Stimulated activated CD8-positive, alpha-beta memory T cell treated with anti-CD3 and anti-CD28 coated beads, Interleukin-15, amount 100 ng/mL, for 4 hours (primary cell): ENCODE results near the gene VAPB.
"Not testable (repeated sequence)": the region's sequence is repeated elsewhere in the genome, so short reads cannot be mapped to it uniquely, and the experiment has no call there.

Experiments
- DNase-seq, 2 donors: peaks; one replicate each; pipeline ENCODE4 v3.0.0-alpha.2; 2020; ENCODE audit warnings: low read depth in 2 of 2

The VAPB gene

DNA sequence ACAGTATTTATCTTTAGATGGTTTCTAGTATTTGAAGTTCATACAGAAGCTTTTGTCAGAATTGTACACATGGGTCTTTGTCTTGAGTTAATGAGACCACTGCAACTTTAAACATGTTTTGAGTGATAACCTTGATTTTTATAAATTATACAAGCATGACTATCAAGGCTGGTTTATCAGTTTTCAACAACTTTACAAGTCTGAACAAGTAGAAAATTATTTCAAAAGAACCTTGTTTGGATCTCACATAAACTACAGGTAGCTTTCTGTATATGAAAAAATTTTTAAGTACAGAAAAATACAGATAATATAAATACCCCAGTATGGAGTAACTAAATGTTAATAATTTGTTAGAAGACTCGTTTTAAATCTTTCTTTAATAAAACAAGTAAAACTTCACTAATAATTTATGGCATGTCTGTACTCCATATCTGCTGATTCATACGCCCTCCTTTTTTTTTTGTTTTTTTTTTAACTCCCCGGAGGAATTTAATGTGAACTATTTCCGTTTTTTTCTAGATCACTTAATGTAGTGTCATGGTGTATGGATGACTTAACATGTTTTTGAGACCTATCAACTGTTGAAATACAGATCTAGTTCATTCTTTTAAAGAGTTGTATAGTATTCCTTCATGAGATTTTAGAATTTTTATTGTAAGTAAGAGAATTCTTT lies 18.3 kb downstream of the VAPB start:
- DNase-seq: no peak

DNA sequence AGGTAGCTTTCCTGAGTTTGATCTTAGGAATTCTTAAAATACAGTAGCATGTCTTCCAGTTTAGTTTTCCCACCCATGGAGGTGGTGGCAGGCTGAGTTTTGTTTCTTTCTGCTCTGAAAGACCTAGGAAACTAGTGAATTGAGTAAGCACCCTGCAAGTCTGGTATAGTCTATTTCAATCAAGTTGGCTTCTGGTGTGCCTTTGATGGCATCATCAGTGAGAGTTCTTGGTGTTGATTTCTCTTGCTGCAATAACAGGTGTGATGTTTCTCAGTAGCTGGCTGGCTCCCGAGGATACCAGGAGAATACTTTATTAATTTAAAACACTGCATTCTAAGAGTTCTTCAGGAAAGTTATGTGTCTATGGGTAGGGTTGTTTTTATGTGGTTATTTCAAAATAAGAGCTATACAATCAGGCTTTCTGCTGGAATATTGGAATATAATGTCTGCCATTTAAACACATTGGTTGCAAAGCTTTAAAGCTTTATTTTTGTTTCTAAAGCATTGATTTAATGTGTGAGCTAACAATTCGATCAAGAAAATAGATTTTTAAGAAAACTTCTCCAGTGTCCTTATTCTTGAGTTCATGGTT lies 19.0 kb downstream of the VAPB start:
- DNase-seq: no peak

DNA sequence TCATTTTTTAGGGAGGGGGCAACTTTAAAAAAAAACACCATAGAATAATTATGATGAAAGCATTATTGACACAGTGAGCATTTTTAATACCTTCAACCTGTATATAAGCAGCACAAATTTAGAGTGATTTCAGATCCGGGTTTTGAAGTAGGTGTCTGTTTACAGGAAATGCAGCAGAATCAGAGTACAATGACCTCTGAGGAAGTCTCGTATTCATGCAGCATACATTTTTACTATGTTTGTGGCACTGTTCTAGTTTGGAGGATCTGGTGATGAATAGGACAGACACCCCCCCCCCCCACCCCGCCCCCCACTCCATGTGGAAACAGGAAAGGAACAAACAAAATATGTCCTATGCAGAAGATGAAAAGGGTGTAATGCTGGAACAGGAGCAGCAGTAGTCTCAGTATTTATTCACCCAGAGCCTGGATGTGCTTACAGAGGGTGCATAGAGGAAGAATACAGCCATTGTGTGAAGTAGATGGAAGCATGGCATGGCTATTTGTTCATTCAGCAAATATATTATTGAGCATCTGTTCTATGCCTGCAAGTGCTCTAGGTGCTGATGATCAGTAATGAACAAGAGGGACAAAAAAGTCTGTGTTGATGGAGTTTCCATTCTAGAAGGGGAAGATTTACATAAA lies 19.7 kb downstream of the VAPB start:
- no peak for DNase-seq

DNA sequence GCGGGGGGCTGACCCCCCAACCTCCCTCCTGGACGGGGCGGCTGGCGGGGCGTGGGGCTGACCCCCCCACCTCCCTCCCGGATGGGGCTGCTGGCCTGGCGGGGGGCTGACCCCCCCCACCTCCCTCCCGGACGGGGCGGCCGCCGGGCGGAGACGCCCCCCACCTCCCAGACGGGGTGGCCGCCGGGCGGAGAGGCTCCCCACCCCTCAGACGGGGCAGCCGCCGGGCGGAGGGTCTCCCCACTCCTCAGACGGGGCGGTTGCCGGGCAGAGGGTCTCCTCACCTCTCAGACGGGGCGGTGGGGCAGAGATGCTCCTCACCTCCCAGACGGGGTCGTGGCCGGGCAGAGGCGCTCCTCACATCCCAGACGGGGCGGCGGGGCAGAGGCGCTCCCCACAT lies 25.2 kb downstream of the VAPB start:
- not testable (repeated sequence) for DNase-seq

DNA sequence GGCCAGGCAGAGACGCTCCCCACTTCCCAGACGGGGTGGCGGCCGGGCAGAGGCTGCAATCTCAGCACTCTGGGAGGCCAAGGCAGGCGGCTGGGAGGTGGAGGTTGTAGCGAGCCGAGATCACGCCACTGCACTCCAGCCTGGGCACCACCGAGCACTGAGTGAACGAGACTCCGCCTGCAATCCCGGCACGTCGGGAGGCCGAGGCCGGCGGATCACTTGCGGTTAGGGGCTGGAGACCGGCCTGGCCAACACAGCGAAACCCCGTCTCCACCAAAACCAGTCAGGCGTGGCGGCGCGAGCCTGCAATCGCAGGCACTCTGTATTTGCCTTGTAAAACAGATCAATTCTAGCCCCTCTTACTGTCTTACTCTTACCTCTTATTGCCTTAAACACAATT lies 25.8 kb downstream of the VAPB start:
- not testable (repeated sequence) for DNase-seq

DNA sequence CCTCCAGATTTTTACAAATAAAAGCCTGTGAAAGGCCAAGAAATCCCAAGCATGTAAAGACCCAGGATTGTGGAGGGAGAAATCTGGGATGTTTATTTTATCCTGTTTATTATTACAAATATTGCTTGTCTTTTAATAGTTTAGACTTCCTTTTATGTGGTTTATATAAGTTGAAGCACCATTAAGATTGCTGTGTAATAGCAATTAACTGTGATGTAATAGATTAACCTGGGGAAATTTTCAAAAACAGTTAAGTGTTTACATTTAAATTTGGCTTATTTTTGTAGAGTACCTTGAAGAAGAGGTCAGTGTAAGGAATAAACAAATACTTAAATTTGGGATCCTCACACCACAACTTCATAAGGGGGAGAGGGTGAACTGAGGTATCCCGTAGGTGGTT lies 27.0 kb downstream of the VAPB start:
- DNase-seq: no peak

DNA sequence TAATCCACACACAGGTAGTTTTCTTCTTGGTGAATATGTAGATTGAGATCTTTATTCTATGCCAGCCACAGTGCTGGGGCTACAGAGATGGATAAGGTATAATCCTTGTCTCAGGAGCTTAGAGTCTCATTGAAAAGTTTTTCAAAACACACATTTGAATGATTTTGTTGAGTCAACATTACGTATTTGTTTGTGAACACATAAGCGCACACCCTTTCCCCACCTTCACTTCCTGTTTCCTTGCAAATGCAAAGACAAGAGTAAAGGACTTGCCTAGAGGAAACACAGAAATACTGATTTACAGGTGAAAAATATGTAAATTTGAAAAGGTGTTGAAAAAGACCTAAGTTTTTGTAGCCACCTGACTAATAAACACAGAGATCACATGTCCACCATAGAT lies 27.8 kb downstream of the VAPB start:
- DNase-seq: no peak

DNA sequence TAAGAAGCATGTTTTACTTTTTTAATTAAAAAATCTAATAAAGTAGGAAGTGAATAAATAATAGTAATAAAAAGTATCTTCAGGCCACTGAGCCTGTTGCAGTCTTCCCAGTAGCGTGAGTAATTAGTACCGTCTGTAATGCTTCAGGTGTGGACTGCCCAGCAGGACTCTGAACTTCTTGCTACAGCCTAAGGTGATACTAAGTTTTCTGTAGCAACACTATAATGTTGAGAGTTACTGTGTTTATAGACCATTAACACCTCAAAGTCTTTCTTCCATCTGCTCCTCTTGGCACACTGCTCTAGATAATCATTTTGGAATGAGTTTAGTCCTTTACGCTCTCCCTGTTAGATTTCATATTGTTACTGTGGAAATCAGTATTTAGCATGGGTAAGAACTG lies 28.4 kb downstream of the VAPB start:
- DNase-seq: no peak

DNA sequence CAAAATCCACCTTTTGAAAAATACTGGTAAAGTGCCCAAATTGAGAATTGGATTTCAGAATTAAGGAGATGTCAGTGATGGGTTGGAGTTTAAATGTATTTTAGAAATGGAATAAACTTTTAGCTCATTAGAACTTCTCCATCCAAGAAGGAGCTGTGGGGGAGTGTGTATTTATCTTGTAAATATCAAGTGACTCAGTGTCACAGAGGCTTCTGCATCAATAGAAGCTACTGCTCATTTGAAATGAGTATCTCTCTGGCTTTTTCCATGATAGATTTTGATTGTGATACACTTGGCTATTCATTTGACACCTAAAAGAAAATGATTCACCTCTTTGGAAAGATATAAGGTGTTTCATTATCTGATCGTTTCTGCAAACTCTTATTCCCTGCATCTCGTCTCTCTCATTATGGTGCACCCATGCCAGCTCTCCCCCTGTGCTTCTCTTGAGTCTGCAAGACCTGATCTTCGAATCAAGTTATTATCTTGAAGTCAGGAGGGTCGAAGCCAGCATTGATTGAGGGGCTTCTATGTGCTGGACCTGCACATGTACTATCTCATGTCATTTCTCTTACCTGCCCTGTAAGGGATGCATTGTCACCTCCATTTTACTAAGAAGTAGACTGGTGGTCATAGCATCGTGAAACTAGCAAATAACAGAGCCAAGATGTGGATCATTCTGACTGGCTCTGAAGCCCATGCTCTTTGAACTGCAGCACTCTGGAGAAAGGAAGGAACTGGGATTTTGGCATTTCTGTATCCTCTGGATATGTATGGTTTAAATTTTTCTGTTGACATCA lies 30.1 kb downstream of the VAPB start:
- no peak for DNase-seq

DNA sequence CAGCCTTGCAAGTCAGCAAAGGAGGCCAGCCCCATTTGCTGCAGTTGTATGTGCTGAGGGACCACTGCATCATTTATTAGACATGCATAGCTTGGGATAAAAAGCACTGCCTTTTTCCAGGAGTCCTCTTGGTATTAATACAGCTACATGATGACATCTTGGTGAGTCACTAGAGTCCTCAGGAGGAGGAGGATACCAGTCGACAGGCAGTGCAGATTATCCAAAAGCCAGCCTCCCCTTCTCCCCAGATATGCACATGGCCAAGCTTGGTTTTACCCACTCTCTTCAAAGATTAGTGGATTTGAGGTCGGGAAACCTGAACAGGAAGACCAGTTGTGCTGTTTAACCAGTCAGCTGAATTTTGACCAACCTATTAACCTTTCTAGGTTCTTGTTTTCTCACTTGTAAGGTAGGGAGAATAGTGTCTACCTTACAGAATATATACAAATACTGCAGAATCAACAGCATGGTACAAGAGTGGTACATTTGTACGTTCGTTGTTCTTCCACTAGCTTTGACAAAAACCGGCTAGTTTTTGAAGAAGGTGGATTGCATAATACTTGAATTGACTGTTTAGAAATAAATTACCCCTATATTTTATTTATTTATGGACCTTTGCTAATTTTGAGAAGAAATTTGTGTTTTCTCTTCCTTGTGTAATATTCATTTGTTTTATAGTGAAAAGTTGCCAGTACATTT lies 31.9 kb downstream of the VAPB start:
- DNase-seq: no peak

DNA sequence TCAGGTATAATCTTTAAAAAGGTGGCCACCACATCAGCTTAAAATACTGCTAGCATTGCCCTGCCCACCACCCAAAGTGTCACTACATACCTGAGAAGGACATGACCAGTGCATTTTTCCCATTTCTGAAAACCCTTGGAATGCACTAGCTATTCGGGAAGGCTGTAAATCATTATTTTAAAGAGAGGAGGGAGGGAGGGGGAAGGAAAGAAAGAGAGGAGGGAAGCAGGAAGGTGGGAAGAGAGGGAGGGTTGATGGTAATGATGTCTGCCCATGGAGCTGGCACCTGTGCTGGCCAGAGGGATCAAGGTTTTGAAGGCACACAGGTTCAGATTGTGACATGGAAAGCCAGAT lies 32.4 kb downstream of the VAPB start:
- no peak for DNase-seq

DNA sequence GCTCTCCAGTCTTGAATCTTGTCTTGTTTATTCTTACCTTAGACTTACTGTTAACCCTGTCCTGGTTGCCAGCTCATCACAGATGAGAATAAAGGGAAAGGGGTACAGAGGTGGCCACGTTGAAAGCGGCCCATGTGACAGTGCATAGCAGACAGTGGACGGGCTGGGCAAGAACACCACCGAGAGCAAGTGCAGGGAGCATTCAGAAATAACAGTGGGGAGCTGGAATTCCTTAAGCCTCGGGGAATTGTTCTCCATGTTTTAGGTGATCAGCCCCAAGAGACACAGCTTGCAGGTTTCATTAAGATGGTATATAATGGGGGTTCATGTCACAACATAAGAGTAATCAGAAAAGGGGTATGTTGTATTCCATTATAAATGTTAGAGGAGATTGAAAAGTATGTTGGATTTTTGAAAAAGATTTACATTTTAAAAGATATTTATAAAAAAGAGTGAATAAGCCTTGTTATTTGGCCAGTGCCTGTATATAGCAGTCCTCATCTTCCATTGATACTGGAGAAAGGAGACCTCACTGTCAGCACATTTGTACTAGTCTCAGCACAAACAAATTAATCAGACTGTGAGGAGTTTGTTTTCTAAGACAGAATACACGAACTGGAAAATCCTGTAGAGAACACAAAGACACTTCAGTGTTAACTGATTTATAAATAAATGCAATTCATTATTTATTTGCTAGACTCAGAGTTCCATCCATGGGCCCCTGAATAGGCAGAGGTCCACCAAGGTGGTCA lies 35.4 kb downstream of the VAPB start:
- DNase-seq: no peak

DNA sequence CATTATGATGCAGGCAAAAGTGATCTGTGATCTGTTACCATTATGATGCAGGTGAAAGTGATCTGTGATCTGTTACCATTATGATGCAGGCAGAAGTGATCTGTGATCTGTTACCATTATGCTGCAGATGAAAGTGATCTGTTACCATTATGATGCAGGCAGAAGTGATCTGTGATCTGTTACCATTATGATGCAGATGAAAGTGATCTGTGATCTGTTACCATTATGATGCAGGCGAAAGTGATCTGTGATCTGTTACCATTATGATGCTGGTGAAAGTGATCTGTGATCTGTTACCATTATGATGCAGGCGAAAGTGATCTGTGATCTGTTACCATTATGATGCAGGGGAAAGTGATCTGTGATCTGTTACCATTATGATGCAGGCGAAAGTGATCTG lies 38.5 kb downstream of the VAPB start:
- not testable (repeated sequence) for DNase-seq

DNA sequence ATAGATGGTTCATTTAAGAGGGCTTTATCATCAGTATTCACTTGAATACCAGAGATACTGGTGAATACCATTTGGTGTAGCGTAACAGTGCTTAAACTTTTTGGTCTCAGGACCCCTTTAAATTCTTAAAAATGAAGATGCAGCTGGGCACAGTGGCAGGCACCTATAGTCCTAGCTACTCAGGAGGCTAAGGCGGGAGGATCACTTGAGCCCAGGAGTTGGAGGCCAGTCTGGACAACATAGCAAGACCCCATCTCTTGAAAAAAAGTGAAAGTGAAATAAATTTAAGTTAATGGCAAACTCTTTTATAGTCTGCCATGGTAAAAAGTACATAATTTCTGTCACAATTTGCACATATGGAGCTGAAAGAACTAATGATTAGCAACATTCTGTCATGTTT lies 39.3 kb downstream of the VAPB start:
- no peak for DNase-seq

DNA sequence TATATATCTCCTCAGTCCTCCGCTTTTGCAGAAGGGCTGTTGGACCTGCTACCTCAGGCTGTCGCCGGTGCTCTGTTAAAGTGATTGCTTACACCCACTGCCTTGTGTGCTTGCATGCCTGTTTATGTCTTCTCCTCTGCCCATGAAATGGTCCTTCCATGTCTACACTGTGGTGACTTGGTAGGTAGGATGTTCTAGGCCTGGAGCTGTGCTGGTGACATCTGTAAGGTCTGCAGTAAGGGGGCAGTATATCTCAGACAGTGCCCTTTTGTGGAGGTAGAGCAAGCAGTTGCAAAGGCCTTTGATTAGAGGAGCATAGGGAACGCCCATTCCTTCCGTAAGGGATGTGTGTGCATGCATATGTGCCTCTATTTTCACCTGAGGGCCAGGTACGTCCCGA lies 40.3 kb downstream of the VAPB start:
- no peak for DNase-seq

DNA sequence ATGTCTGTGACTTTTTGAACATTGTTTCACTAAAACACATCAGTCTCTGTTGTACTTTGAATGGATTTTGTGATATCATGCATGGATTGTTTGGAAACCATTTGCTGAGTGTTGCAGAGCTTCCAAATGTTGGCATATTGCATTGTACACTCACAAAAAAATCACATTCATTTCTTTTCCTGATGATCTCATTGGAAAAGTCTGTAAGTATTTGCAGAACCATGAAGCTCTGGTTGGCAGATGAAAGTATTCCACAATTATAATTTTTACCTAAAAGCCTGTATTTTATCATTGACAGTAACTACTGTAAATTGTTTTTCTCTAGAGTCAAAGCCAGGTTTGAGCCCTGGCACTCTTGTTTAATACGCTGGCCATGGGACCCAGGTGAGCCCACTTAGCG lies 42.1 kb downstream of the VAPB start:
- DNase-seq: no peak

DNA sequence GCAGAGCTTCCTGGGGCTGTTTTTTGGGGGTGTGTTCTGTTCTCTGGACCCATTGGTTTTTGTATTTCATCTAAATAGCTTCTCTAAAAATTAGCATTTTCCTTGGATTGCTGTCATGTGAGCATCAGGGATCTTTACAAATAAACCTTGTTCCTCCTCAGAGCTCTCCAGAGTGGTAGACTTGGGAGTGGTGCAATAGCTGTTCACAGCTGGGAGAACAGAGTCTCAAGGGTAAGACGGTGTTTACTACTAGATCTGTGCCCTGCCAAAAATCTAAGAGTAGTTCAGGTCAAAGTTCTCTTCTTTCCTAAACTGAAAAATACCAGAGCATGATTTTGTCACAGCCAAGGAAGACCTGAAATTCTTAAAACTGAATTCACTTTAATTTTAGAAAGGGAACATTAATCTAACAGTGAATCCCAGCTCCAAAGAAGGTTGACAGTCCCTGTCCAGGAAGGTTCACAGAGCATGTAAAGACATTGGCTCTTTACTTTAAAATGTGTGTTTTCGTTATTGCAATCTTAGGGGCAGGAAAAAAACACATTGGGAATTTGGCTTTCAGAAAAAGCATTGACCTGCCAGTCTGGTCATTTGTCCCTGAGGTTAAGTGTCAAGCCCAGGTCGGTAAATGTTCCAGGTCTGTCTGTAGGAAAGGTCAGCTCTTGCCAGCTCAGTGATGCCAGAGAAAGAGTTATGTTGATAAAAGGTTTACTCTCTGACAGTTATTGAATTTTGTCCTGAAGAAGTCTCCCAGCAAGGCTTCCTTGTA lies 43.3 kb downstream of the VAPB start:
- DNase-seq: no peak

DNA sequence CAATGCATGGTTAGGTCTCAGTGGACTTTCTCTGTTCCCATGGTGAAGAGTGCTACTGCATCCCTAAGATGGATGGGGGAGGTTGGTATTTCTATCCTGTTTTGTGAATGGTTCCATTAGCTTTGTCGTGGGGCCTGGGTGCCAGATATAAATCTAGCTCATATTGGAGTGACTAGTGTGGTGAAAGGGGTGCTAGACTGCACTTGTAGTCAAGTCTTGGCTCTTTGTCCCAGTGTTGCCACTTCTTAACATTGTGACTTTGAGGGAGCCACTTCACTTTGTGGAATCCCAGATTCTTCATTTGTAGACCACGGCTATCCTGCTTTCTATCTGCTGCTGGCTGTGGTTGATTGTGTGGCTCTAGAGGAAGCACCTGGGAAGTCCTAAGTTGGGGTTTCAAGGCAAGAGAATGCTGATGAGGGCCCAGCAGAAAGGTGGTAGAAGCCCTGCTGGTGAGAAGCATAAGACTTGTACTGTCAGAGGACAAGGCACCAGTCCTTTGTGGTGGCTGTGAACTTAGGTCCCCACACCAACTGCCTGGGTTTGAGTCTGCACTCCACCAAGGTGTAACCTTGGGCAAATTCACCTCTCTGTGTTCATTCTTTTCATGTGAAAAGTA lies 44.1 kb downstream of the VAPB start:
- no peak for DNase-seq

DNA sequence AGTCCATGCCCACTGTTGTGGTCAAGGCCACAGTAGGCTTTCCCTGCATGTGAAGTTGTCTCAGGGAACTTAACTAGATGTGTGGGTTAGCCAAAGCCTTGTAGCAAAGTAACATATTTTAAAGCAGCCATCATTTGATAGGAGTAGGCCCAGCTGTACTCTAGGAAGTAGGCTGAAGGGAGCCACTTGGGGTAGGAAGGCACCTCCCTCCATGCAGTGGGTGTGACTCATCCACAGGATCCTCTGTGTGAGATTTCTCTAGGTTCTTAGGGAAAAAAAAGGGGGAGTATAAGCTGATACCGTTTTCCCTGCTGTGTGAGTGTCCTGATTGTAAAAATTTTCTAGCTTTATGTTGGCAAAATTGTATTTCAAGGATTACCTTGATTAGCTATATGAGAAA lies 44.7 kb downstream of the VAPB start:
- no peak for DNase-seq

DNA sequence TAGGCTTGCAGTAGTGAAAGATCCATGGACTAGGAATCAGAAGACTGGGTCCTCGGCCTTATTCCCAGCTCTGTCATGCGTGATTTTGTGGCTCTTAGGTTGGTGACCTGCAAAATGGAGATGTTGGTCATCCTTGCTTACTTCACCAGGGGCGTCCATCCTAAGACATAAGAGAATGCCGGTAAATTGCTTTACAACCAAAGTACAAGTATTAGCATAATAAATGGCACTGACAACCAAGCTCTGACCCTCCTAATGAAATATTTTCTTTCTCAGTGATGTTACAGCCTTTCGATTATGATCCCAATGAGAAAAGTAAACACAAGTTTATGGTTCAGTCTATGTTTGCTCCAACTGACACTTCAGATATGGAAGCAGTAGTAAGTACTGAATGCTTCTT lies 45.3 kb downstream of the VAPB start:
- no peak for DNase-seq
